GM12873 (cell line): ENCODE measurements around the gene AKR1A1.

Source experiments
- CTCF ChIP-seq: IDR thresholded peaks from 2 replicates; pipeline ENCODE4 v1.5.1; 2012; ENCODE audit warnings: low read depth, mild to moderate bottlenecking, moderate library complexity, low read length, control low read depth; ENCODE audit not compliant: insufficient read depth; ENCODE audit errors: missing control alignments

Gene AKR1A1

GRCh38 chr1:45536886-45537285 lies 13.7 kb upstream of the AKR1A1 start:
- TF ChIP-seq CTCF, result no peak

- TF ChIP-seq CTCF, result no peak
Observed at GRCh38 chr1:45541193-45541592, 9.4 kb upstream of the AKR1A1 start.

GRCh38 chr1:45542591-45542990 lies 8.0 kb upstream of the AKR1A1 start:
- no peak for TF ChIP-seq CTCF

GRCh38 chr1:45543581-45544417 lies 6.8 kb upstream of the AKR1A1 start:
- no peak for TF ChIP-seq CTCF

- no peak for TF ChIP-seq CTCF
Observed at GRCh38 chr1:45544530-45544929, 6.1 kb upstream of the AKR1A1 start.

GRCh38 chr1:45545019-45545493 lies 5.6 kb upstream of the AKR1A1 start:
- TF ChIP-seq CTCF, result no peak

GRCh38 chr1:45545553-45546310 lies 4.9 kb upstream of the AKR1A1 start:
- no peak for TF ChIP-seq CTCF
